ENCODE results near the gene NOL7. TPM values are rescaled to one million over a fixed set of nuclear protein-coding genes. Genes with fewer than 3 reads are reported as not detected.

Gene NOL7
- total and polyA plus RNA-seq, 2 experiments from 2014 or later, result 84.3 to 96.8 TPM

- Histone ChIP-seq H3K9me3 (ENCODE audit: low read depth) (no peaks in the 10 kb centered on the region), H2AFZ (no peak overlapping the region), H3K27ac (no peak overlapping the region), H4K20me1 (ENCODE audit: insufficient read depth, poor library complexity, severe bottlenecking) (peaks cover 37% of the 10 kb centered on the region), H3K27me3 (no peaks in the 10 kb centered on the region), H3K4me1 (ENCODE audit: insufficient read depth) (no peaks in the 10 kb centered on the region), H3K4me2 (no peak overlapping the region), H3K36me3 (replicated peaks; ENCODE audit: insufficient read depth, low read depth) (no peaks in the 10 kb centered on the region), H3K4me3 (no peak overlapping the region), H3K79me2 (peaks cover 100% of the 10 kb centered on the region), H3K9me2 (replicated peaks; ENCODE audit: insufficient read depth) (no peaks in the 10 kb centered on the region)
- 93% methylated on average over 5 of the region's 5 CpGs for WGBS (ENCODE audit: low lambda C conversion rate, missing lambda C conversion rate)
- no peak for TF ChIP-seq EZH2phosphoT487 (IDR thresholded peaks at IDR 0.05; ENCODE audit: low read depth, severe bottlenecking, unreplicated experiment)
- no peak for TF ChIP-seq CTCF (IDR thresholded peaks at IDR 0.05; ENCODE audit: poor library complexity)
- TF ChIP-seq EZH2 (IDR thresholded peaks at IDR 0.05; ENCODE audit: borderline replicate concordance), result no peak
- no peak for DNase-seq (ENCODE audit: low spot score)
Observed at GRCh38 chr6:13669476-13669875, 54.3 kb downstream of the NOL7 start.

Other genes with a start within 250 kb of the NOL7 start
- gene GFOD1, start 127.7 kb upstream of the NOL7 start, total RNA-seq, result 3.3 and 3.5 TPM in 2 replicates
- 2.3 and 2.8 TPM in 2 replicates for gene GFOD1, start 127.7 kb upstream of the NOL7 start, polyA plus RNA-seq
- gene SIRT5, start 40.7 kb upstream of the NOL7 start, total RNA-seq, result 12.8 and 12.9 TPM in 2 replicates
- 8.5 and 8.6 TPM in 2 replicates for gene SIRT5, start 40.7 kb upstream of the NOL7 start, polyA plus RNA-seq
- 28.6 and 36.1 TPM in 2 replicates for gene RANBP9, start 96.5 kb downstream of the NOL7 start, total RNA-seq
- gene RANBP9, start 96.5 kb downstream of the NOL7 start, polyA plus RNA-seq, result 20.1 and 24.2 TPM in 2 replicates
- gene MCUR1, start 199.2 kb downstream of the NOL7 start, total RNA-seq, result 16.1 and 18.6 TPM in 2 replicates
- gene MCUR1, start 199.2 kb downstream of the NOL7 start, polyA plus RNA-seq, result 22.9 and 27.6 TPM in 2 replicates

All from hepatocyte (in vitro differentiated cells).